HG02759 (cell line): ENCODE measurements around the gene LARP4B.
A peak's percentile ranks its signal among the peaks of the same experiment; 100 is the strongest.

Source experiments
- ATAC-seq: cut with Tn5 transposase; IDR thresholded peaks from one replicate; pipeline ENCODE4 v1.9.1; 2021; ENCODE audit warnings: mild to moderate bottlenecking, moderate library complexity; ENCODE audit not compliant: unreplicated experiment

LARP4B gene

DNA sequence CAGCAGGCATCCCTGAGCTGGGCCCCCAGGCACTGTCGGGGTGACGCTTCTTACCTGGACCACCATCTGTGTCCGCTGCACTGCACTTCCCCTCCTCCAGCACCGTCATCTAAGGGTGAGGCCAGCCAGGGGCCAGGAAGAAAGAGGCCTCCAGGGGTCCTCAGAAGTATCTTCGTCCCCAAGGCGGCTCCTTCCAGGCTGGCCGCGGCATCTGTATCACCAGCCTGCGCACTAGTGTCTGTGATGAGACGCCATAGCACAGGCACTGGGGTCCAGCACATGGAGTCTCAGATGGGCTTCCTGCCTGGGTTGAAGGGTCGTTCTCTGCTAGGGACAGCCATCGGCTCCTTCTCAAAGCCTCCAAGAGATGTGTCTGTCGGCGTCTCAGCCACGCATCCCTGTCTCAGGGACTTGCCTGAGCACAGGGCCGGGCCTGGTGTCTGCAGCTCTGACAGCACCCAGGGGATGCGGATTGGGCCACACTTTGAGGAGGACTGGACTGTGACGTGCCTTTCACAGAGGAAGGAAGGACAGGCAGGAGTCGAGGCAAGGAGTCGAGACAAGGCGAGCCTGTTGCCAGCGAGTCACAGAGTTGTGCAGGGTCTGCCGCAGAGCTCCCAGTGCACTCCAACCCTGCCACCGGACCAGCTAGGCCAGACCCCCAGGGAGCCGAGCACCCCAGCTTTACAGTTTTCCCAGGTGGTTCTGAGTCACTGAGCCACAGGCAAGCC, 140.5 kb downstream of the LARP4B start:
- ATAC-seq, result no peak

- no peak for ATAC-seq
Measured at GRCh38 chr10:789831-790701, 141.4 kb downstream of the LARP4B start.

- ATAC-seq, result peak; percentile 58
Measured at GRCh38 chr10:788796-789748, 142.4 kb downstream of the LARP4B start.

- ATAC-seq, result no peak
Measured at GRCh38 chr10:787933-788651, 143.4 kb downstream of the LARP4B start.

- ATAC-seq, result no peak
Measured at GRCh38 chr10:786633-787474, 144.7 kb downstream of the LARP4B start.

DNA sequence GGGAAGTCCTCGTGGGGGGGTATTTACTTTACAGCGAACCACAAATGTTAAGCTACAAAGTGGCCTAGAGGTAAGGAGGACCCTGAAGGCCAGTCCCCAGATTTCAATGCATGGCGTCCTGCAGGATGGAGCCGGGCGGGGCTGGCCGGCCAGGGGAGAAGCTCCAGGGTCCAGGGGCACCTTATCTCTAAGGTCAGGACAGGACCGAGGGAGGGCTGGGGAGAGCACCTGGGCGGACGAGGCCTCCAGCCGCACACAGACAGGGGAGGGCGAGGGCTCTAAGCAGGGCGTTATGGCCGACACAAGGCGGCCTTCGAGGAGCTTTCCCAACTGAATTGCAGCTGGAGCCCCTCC, 145.7 kb downstream of the LARP4B start:
- no peak for ATAC-seq

DNA sequence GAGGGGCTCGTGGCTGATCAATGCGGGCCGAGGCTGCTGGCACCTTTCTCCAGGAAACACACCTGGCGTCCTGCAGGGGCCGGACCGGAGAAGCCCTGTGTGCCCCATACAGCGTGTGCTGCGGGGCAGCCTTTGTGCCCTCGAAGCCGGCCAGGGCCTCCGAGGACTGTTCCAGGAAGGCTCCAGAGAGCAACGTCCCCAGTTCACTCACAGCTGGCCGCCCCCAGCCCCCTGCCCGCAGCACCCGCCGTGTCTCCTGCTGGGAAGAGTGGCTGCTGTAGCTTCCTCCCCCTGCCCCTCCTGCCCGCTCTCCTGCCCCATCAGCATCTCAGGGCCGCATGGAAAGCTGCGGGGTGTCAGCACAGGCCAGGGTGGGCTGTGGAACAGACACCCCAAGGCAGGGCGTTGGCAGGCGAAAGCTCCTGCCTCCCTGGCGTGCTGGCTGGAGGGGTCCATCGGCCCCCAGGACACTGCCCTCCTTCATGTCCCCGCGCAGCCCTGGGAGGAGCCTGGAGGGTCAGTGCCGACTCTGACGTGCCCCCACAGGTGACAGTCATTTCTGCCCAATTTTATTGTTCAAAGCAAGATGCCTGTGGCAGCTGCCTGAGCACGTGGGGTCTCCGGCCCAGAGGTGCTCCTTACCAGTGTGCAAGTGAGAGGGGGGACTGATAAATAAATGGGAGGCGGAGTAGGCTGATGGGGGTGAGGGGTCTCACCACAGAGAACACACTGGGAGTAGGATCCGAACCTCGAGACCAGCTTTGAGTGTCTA, 146.2 kb downstream of the LARP4B start:
- ATAC-seq, result no peak

GRCh38 chr10:784403-785088, 147.0 kb downstream of the LARP4B start:
- ATAC-seq, result no peak

GRCh38 chr10:782751-783648, 148.5 kb downstream of the LARP4B start:
- no peak for ATAC-seq

- ATAC-seq, result no peak
Measured at GRCh38 chr10:780536-781524, 150.7 kb downstream of the LARP4B start.

- ATAC-seq, result no peak
Measured at GRCh38 chr10:778626-779330, 152.7 kb downstream of the LARP4B start.

GRCh38 chr10:777913-778479, 153.5 kb downstream of the LARP4B start:
- ATAC-seq, result no peak

DNA sequence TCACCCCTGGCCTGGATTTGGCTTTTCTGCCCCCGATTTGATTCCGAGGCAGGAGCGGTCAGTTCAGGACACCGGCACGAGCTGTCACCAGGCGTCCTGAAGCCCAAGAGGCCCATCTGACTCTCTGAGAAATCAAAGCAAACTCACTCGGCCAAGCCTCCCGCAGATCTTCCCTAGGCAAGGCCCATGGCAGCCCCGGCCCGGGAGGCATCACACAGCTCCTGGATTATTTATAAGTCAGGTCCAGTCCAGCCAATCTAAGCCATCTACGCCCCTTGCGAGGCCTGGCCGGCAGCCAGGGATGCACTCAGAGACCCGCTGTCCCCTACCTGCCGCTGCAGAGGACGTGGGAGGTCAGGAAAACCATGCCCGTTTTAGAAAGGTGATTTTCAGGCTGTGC, 154.7 kb downstream of the LARP4B start:
- no peak for ATAC-seq

DNA sequence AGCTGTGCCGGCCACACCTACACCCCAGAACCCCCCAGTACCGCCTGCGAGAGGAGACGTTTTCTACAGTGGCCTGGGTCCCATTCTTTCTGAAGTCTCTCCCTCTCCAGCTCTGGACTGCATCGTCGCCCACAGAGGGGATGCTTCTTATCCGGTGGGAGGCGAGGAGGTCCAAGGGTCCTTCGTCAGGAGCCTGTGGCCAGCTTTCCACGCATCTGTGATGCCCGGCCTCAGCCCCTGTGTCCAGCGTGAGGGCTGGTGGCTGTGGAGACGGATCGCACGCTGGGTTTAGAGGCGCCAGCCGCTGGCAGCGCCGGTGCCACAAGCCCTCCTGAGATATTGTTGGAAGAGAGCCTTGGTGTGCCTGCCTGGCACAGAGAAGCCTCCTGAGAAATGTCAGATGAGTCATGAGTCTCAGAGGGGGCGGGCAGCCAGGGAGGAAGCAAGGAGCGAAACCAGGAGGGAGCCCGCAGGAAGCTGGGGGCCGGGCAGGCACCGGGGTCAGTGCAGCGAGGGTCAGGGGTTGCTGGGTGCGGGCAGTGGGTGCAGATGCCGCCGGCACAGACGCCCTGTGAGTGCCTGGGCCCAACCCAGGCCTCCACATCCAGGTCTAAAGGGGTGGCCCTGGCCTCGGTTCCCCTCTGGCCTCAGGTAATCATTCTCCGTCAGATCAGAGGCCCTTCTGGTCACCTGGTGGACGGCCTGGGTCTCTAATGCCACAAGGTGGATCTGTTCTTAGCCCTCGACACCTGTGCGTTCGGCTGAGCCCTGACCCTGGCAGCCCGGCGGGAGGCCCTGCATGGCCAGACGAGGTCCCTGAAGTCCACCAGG, 156.0 kb downstream of the LARP4B start:
- ATAC-seq, result no peak
